GM21528 (cell line): ENCODE data around the gene KDR.

Experiments
- ATAC-seq: cut with Tn5 transposase; IDR thresholded peaks from one replicate; pipeline ENCODE4 v1.9.1; 2021; ENCODE audit warnings: mild to moderate bottlenecking, moderate library complexity; ENCODE audit not compliant: unreplicated experiment, low FRiP score

Gene KDR

GRCh38 chr4:55032788-55033187 lies 92.6 kb downstream of the KDR start:
- no peak for ATAC-seq

- ATAC-seq, result no peak
These were observed 93.2 kb downstream of the KDR start for GRCh38 chr4:55032179-55032578.

GRCh38 chr4:55031158-55031557 lies 94.2 kb downstream of the KDR start:
- ATAC-seq, result no peak

DNA sequence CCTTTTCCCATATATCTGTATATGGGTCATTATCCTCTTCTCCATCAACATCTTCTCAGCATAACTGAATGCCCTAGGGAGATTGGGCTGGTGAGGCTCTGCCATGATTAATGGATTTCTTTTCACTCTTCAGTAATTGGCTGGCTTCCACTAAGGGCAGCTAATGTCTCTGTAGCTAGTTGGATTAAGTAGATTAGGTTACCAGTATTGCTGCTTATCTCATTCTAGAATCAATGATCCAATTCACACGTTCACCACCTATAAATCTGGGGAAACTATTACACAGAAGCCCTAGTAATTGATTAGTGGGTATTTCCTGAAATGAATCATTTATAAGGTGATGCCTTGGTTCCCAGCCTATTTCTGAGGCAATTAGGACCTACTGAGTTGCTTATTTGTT lies 94.8 kb downstream of the KDR start:
- no peak for ATAC-seq

DNA sequence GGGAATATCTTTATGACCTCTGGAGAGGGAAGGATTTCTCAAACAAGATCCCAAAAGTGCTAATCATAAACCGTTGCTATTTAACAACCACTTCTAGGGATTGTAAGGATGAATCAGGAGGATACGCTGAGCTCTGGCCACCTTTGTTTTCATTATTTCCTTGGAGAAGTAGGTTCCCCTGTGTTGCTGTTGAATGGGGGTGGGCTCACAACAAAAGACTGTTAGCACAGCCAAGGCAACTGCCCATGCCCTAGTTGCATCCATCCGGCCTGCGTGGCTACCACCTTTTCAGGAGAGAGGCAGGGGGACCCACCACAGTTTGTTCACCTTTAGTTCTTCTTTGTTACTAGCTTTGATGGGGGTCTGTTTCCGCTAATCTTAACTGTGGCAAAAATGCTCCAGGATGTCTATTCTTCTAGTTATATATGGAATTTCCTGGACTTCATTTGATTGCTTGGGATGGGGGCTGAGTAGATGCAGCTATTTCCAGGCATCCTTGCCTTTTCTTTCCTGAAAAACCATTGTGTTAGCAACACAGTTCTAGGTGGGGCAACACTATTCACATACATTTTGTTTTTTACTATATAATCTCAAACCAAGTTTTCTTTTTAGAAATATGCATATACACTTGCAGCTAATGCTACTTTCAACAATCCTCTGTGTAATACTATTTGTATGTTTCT lies 95.4 kb downstream of the KDR start:
- no peak for ATAC-seq

DNA sequence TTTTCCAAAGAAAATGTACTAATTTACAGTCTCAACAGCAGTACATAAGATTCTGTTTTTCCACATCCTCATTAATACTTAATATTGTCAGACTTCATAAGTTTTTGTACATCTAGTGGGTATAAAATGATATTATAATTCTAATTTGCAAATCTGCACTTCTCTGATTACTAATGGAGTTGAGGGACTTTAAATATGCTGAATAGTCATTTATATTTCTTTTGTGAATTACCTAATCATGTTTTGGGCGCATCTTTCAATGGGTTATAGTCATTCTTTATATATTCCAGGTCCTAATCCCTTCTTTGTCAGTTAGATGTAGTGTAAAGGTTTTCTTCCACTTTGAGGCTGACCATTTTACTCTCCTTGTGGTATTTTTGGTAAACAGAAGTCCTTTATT lies 96.1 kb downstream of the KDR start:
- ATAC-seq, result no peak
